Measurements from ENCODE around the gene OAF. TPM values are rescaled to one million over a fixed set of nuclear protein-coding genes. Genes with fewer than 3 reads are reported as not detected.

Gene OAF
- 25.0 and 27.2 TPM in 2 replicates for total RNA-seq (2021)
- Bru-seq, nascent RNA: percentile 62 among the genes with signal in this experiment
- percentile 70 among the genes with signal in this experiment for BruChase-seq, experiment 1, labeled RNA remaining after a 2-hour chase
- BruChase-seq, experiment 2, labeled RNA remaining after a 6-hour chase: percentile 68 among the genes with signal in this experiment
- long read RNA-seq, transcript OAF-202 (4 exons, 815 nt): minor isoform, 8 of 128 reads
- long read RNA-seq, transcript OAF-201 (4 exons, 2,525 nt): major isoform, 109 of 128 reads
- long read RNA-seq, partial matches to known transcripts: 6 of 128 reads
- long read RNA-seq, other reads (novel, unspliced or antisense): 5 of 128 reads

GRCh38 chr11:120210626-120211521, at the start of gene OAF:
TSS of gene OAF (plus strand) at chr11:120211032. CDS start at chr11:120211280, 248 bp downstream.
- DNase-seq (ENCODE audit: low spot score): peak; percentile 93
- H3K27me3 ChIP-seq (replicated peaks; ENCODE audit: insufficient read depth, low read depth, low read length, poor library complexity): no peaks in the 10 kb centered on the region
- H3K36me3 ChIP-seq (ENCODE audit: insufficient read depth, low read length, poor library complexity, severe bottlenecking): no peaks in the 10 kb centered on the region

GRCh38 chr11:120167659-120168058, 43.2 kb upstream of the OAF start:
- Histone ChIP-seq H3K27me3 (replicated peaks; ENCODE audit: insufficient read depth, low read depth, low read length, poor library complexity) (peaks cover 50% of the 10 kb centered on the region), H3K36me3 (ENCODE audit: insufficient read depth, low read length, poor library complexity, severe bottlenecking) (no peaks in the 10 kb centered on the region), H3K4me3 (ENCODE audit: low read depth, low read length, poor library complexity, severe bottlenecking) (no peak overlapping the region), H3K4me1 (ENCODE audit: insufficient read depth, low read length, poor library complexity, severe bottlenecking) (peaks cover 6% of the 10 kb centered on the region), H3K27ac (ENCODE audit: low read depth, low read length, poor library complexity, severe bottlenecking) (no peak overlapping the region), H3K9me3 (ENCODE audit: low read depth, low read length, poor library complexity, severe bottlenecking) (no peaks in the 10 kb centered on the region)
- no peak for DNase-seq (ENCODE audit: low spot score)
- no TSS peak for BruUV-seq (replicated peaks)
- POLR2A ChIA-PET (ENCODE audit: low non-redundant PET): no interaction called here
- CTCF ChIA-PET: interaction anchor here (1.0 kb wide), 1 partner anchor 121 kb away, joined by 3 read pairs; no protein-coding TSS in a partner anchor
- TF ChIP-seq EZH2 (IDR thresholded peaks at IDR 0.05; ENCODE audit: borderline replicate concordance, low read depth, low read length, poor library complexity, severe bottlenecking) (no peak), CTCF (conservative IDR thresholded peaks at IDR 0.05; ENCODE audit: low read depth, low read length) (no peak)
- intact Hi-C loops (cut with micrococcal nuclease; ENCODE audit: unreplicated experiment): loop anchor here (5.0 kb wide), 1 partner anchor 500 kb away; no protein-coding TSS in a partner anchor

More at GRCh38 chr11:120210626-120211521, at the start of gene OAF:
- Histone ChIP-seq H3K4me1 (ENCODE audit: insufficient read depth, low read length, poor library complexity, severe bottlenecking) (peaks cover 34% of the 10 kb centered on the region), H3K27ac (ENCODE audit: low read depth, low read length, poor library complexity, severe bottlenecking) (peak within 1 kb of the TSS; percentile 80), H3K9me3 (ENCODE audit: low read depth, low read length, poor library complexity, severe bottlenecking) (no peaks in the 10 kb centered on the region), H3K4me3 (ENCODE audit: low read depth, low read length, poor library complexity, severe bottlenecking) (peak within 1 kb of the TSS; percentile 82)
- TF ChIP-seq EZH2 (IDR thresholded peaks at IDR 0.05; ENCODE audit: borderline replicate concordance, low read depth, low read length, poor library complexity, severe bottlenecking): no peak
- TF ChIP-seq CTCF (conservative IDR thresholded peaks at IDR 0.05; ENCODE audit: low read depth, low read length): 0 out of 2 replicates have a peak, but pooled peaks have one; percentile 14
- POLR2A ChIA-PET (ENCODE audit: low non-redundant PET): no interaction called here
- BruUV-seq (replicated peaks): no TSS peak
- intact Hi-C loops (cut with micrococcal nuclease; ENCODE audit: unreplicated experiment): no loop called here
- CTCF ChIA-PET: no interaction called here

- no peak for DNase-seq (ENCODE audit: low spot score)
- H3K4me1 ChIP-seq (ENCODE audit: insufficient read depth, low read length, poor library complexity, severe bottlenecking): peaks cover 6% of the 10 kb centered on the region
- H3K4me3 ChIP-seq (ENCODE audit: low read depth, low read length, poor library complexity, severe bottlenecking): peak overlapping the region; percentile 57
- BruUV-seq (replicated peaks): no TSS peak
- H3K36me3 ChIP-seq (ENCODE audit: insufficient read depth, low read length, poor library complexity, severe bottlenecking): no peaks in the 10 kb centered on the region
- no peaks in the 10 kb centered on the region for H3K9me3 ChIP-seq (ENCODE audit: low read depth, low read length, poor library complexity, severe bottlenecking)
- intact Hi-C loops (cut with micrococcal nuclease; ENCODE audit: unreplicated experiment): loop anchor here (5.0 kb wide), 1 partner anchor 501 kb away; no protein-coding TSS in a partner anchor
- H3K27ac ChIP-seq (ENCODE audit: low read depth, low read length, poor library complexity, severe bottlenecking): no peak overlapping the region
- TF ChIP-seq CTCF (conservative IDR thresholded peaks at IDR 0.05; ENCODE audit: low read depth, low read length): no peak
- no peak for TF ChIP-seq EZH2 (IDR thresholded peaks at IDR 0.05; ENCODE audit: borderline replicate concordance, low read depth, low read length, poor library complexity, severe bottlenecking)
- CTCF ChIA-PET: interaction anchor here (0.6 to 1.0 kb wide), 4 partner anchors 13 to 129 kb away, joined by 3 read pairs; no protein-coding TSS in a partner anchor
- peaks cover 49% of the 10 kb centered on the region for H3K27me3 ChIP-seq (replicated peaks; ENCODE audit: insufficient read depth, low read depth, low read length, poor library complexity)
- POLR2A ChIA-PET (ENCODE audit: low non-redundant PET): no interaction called here
Observed at GRCh38 chr11:120168108-120168959, 42.5 kb upstream of the OAF start.

All from A673 (cell line).